ENCODE measurements around the gene PRPF31.

Gene PRPF31

GRCh38 chr19:54128796-54129616, 13.5 kb downstream of the PRPF31 start:
- Histone ChIP-seq H3K36me3 (ENCODE audit: control insufficient read depth in 2 of 2, insufficient read depth in 2 of 2, low read length in 2 of 2) (peaks cover 39 to 48% of the 10 kb centered on the region in 2 donors), H3K27me3 (ENCODE audit: control insufficient read depth in 2 of 2, insufficient read depth in 2 of 2, low read length in 2 of 2) (no peaks in the 10 kb centered on the region)

GRCh38 chr19:54129617-54129996, 14.1 kb downstream of the PRPF31 start:
- H3K9me3 ChIP-seq (ENCODE audit: control insufficient read depth in 2 of 2, low read length in 2 of 2): no peaks in the 10 kb centered on the region
- no peaks in the 10 kb centered on the region for H3K4me1 ChIP-seq (ENCODE audit: control insufficient read depth in 2 of 2, insufficient read depth in 2 of 2, low read length in 2 of 2)
- peaks cover 37 to 43% of the 10 kb centered on the region in 2 donors for H3K36me3 ChIP-seq (ENCODE audit: control insufficient read depth in 2 of 2, insufficient read depth in 2 of 2, low read length in 2 of 2)
- no peak overlapping the region for H3K27ac ChIP-seq (ENCODE audit: low read depth in 2 of 2, low read length in 2 of 2)
- no peaks in the 10 kb centered on the region for H3K27me3 ChIP-seq (ENCODE audit: control insufficient read depth in 2 of 2, insufficient read depth in 2 of 2, low read length in 2 of 2)
- no peak overlapping the region for H3K9ac ChIP-seq (ENCODE audit: low read depth in 1 of 2, low read length in 2 of 2)
- H3K4me3 ChIP-seq (ENCODE audit: low read length in 2 of 2): no peak overlapping the region

More at GRCh38 chr19:54128796-54129616, 13.5 kb downstream of the PRPF31 start:
- no peak overlapping the region for H3K9ac ChIP-seq (ENCODE audit: low read depth in 1 of 2, low read length in 2 of 2)
- no peak overlapping the region for H3K27ac ChIP-seq (ENCODE audit: low read depth in 2 of 2, low read length in 2 of 2)
- H3K9me3 ChIP-seq (ENCODE audit: control insufficient read depth in 2 of 2, low read length in 2 of 2): no peaks in the 10 kb centered on the region
- H3K4me3 ChIP-seq (ENCODE audit: low read length in 2 of 2): no peak overlapping the region
- H3K4me1 ChIP-seq (ENCODE audit: control insufficient read depth in 2 of 2, insufficient read depth in 2 of 2, low read length in 2 of 2): no peaks in the 10 kb centered on the region

GRCh38 chr19:54133312-54133956, 17.9 kb downstream of the PRPF31 start:
- no peak overlapping the region for H3K9ac ChIP-seq (ENCODE audit: low read depth in 1 of 2, low read length in 2 of 2)
- no peaks in the 10 kb centered on the region for H3K9me3 ChIP-seq (ENCODE audit: control insufficient read depth in 2 of 2, low read length in 2 of 2)
- no peak overlapping the region for H3K27ac ChIP-seq (ENCODE audit: low read depth in 2 of 2, low read length in 2 of 2)
- peaks cover 11 to 13% of the 10 kb centered on the region in 2 donors for H3K4me1 ChIP-seq (ENCODE audit: control insufficient read depth in 2 of 2, insufficient read depth in 2 of 2, low read length in 2 of 2)
- H3K27me3 ChIP-seq (ENCODE audit: control insufficient read depth in 2 of 2, insufficient read depth in 2 of 2, low read length in 2 of 2): no peaks in the 10 kb centered on the region
- H3K36me3 ChIP-seq (ENCODE audit: control insufficient read depth in 2 of 2, insufficient read depth in 2 of 2, low read length in 2 of 2): peaks cover 19 to 21% of the 10 kb centered on the region in 2 donors
- no peak overlapping the region for H3K4me3 ChIP-seq (ENCODE audit: low read length in 2 of 2)

- peaks cover 17 to 20% of the 10 kb centered on the region in 2 donors for H3K4me1 ChIP-seq (ENCODE audit: control insufficient read depth in 2 of 2, insufficient read depth in 2 of 2, low read length in 2 of 2)
- no peak overlapping the region for H3K27ac ChIP-seq (ENCODE audit: low read depth in 2 of 2, low read length in 2 of 2)
- no peaks in the 10 kb centered on the region for H3K27me3 ChIP-seq (ENCODE audit: control insufficient read depth in 2 of 2, insufficient read depth in 2 of 2, low read length in 2 of 2)
- no peak overlapping the region for H3K4me3 ChIP-seq (ENCODE audit: low read length in 2 of 2)
- H3K9ac ChIP-seq (ENCODE audit: low read depth in 1 of 2, low read length in 2 of 2): no peak overlapping the region
- no peaks in the 10 kb centered on the region for H3K9me3 ChIP-seq (ENCODE audit: control insufficient read depth in 2 of 2, low read length in 2 of 2)
- H3K36me3 ChIP-seq (ENCODE audit: control insufficient read depth in 2 of 2, insufficient read depth in 2 of 2, low read length in 2 of 2): peaks cover 13 to 19% of the 10 kb centered on the region in 2 donors
These were observed 18.5 kb downstream of the PRPF31 start for GRCh38 chr19:54133957-54134590.

- Histone ChIP-seq H3K27me3 (ENCODE audit: control insufficient read depth in 2 of 2, insufficient read depth in 2 of 2, low read length in 2 of 2) (no peaks in the 10 kb centered on the region), H3K9me3 (ENCODE audit: control insufficient read depth in 2 of 2, low read length in 2 of 2) (no peaks in the 10 kb centered on the region), H3K4me1 (ENCODE audit: control insufficient read depth in 2 of 2, insufficient read depth in 2 of 2, low read length in 2 of 2) (peaks cover 23% of the 10 kb centered on the region in 2 donors), H3K36me3 (ENCODE audit: control insufficient read depth in 2 of 2, insufficient read depth in 2 of 2, low read length in 2 of 2) (peaks cover 0 to 14% of the 10 kb centered on the region in 2 donors), H3K4me3 (ENCODE audit: low read length in 2 of 2) (peak overlapping the region; percentile 76 to 88), H3K27ac (ENCODE audit: low read depth in 2 of 2, low read length in 2 of 2) (peak overlapping the region; percentile 11 to 62), H3K9ac (ENCODE audit: low read depth in 1 of 2, low read length in 2 of 2) (peak overlapping the region; percentile 67 to 72)
These were observed 20.7 kb downstream of the PRPF31 start for GRCh38 chr19:54136086-54136863.

GRCh38 chr19:54136864-54137698, 21.5 kb downstream of the PRPF31 start:
- no peaks in the 10 kb centered on the region for H3K27me3 ChIP-seq (ENCODE audit: control insufficient read depth in 2 of 2, insufficient read depth in 2 of 2, low read length in 2 of 2)
- peak overlapping the region; percentile 11 to 85 for H3K27ac ChIP-seq (ENCODE audit: low read depth in 2 of 2, low read length in 2 of 2)
- H3K4me1 ChIP-seq (ENCODE audit: control insufficient read depth in 2 of 2, insufficient read depth in 2 of 2, low read length in 2 of 2): peaks cover 23% of the 10 kb centered on the region in 2 donors
- peak overlapping the region; percentile 77 to 88 for H3K4me3 ChIP-seq (ENCODE audit: low read length in 2 of 2)
- no peaks in the 10 kb centered on the region for H3K9me3 ChIP-seq (ENCODE audit: control insufficient read depth in 2 of 2, low read length in 2 of 2)
- H3K9ac ChIP-seq (ENCODE audit: low read depth in 1 of 2, low read length in 2 of 2): peak overlapping the region; percentile 72 to 83
- H3K36me3 ChIP-seq (ENCODE audit: control insufficient read depth in 2 of 2, insufficient read depth in 2 of 2, low read length in 2 of 2): peaks cover 6 to 10% of the 10 kb centered on the region in 2 donors

- Histone ChIP-seq H3K4me1 (ENCODE audit: control insufficient read depth in 2 of 2, insufficient read depth in 2 of 2, low read length in 2 of 2) (peaks cover 23% of the 10 kb centered on the region in 2 donors), H3K9ac (ENCODE audit: low read depth in 1 of 2, low read length in 2 of 2) (peak within 1 kb of the TSS; percentile 74 to 83), H3K4me3 (ENCODE audit: low read length in 2 of 2) (peak within 1 kb of the TSS; percentile 77 to 88), H3K9me3 (ENCODE audit: control insufficient read depth in 2 of 2, low read length in 2 of 2) (no peaks in the 10 kb centered on the region), H3K27ac (ENCODE audit: low read depth in 2 of 2, low read length in 2 of 2) (peak within 1 kb of the TSS; percentile 85), H3K27me3 (ENCODE audit: control insufficient read depth in 2 of 2, insufficient read depth in 2 of 2, low read length in 2 of 2) (no peaks in the 10 kb centered on the region), H3K36me3 (ENCODE audit: control insufficient read depth in 2 of 2, insufficient read depth in 2 of 2, low read length in 2 of 2) (peaks cover 14 to 18% of the 10 kb centered on the region in 2 donors)
These were observed 22.3 kb downstream of the PRPF31 start, which contains the start of gene CNOT3 for GRCh38 chr19:54137699-54138488. Gene CNOT3, plus strand, starts transcription at chr19:54137762. Its CDS starts 5,217 bp downstream, at chr19:54142979.

- Histone ChIP-seq H3K9me3 (ENCODE audit: control insufficient read depth in 2 of 2, low read length in 2 of 2) (no peaks in the 10 kb centered on the region), H3K36me3 (ENCODE audit: control insufficient read depth in 2 of 2, insufficient read depth in 2 of 2, low read length in 2 of 2) (peaks cover 22 to 25% of the 10 kb centered on the region in 2 donors), H3K27me3 (ENCODE audit: control insufficient read depth in 2 of 2, insufficient read depth in 2 of 2, low read length in 2 of 2) (no peaks in the 10 kb centered on the region), H3K4me3 (ENCODE audit: low read length in 2 of 2) (peak overlapping the region; percentile 74 to 77), H3K9ac (ENCODE audit: low read depth in 1 of 2, low read length in 2 of 2) (peak overlapping the region; percentile 63 to 83), H3K27ac (ENCODE audit: low read depth in 2 of 2, low read length in 2 of 2) (peak overlapping the region in 1 of 2 donors; percentile 85), H3K4me1 (ENCODE audit: control insufficient read depth in 2 of 2, insufficient read depth in 2 of 2, low read length in 2 of 2) (peaks cover 23% of the 10 kb centered on the region in 2 donors)
These were observed 23.1 kb downstream of the PRPF31 start for GRCh38 chr19:54138489-54139256.

Measured in mucosa of rectum (tissue), 2 donors.